Glomerular visceral epithelial cell (primary cell): ENCODE measurements around the gene NRL.

ENCODE experiments used
- DNase-seq: peaks from one replicate; pipeline ENCODE4 v3.0.0-alpha.2; 2016; ENCODE audit errors: extremely low spot score

The NRL gene

GRCh38 chr14:24065408-24065807, 49.3 kb downstream of the NRL start:
- DNase-seq = no peak

DNA sequence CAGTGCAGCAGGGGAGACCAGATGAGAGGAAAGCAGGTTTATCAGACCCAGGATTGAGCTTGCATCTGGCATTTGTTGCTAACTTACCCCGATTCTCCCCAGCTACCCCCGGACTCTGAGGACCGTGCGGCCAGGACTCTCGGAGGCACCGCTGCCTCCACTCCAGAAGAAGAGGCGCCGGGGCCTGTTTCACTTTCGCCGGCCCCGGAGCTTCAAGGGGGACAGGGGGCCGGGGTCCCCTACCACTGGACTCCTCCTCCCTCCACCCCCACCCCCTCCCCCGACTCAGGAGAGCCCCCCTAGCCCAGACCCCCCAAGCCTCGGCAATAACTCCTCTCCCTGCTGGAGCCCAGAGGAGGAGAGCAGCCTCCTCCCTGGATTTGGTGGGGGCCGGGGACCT, 49.9 kb downstream of the NRL start:
- no peak for DNase-seq

GRCh38 chr14:24064091-24064795, 50.5 kb downstream of the NRL start:
- DNase-seq = no peak

- DNase-seq = no peak
These were observed 51.4 kb downstream of the NRL start for GRCh38 chr14:24063263-24063836.

DNA sequence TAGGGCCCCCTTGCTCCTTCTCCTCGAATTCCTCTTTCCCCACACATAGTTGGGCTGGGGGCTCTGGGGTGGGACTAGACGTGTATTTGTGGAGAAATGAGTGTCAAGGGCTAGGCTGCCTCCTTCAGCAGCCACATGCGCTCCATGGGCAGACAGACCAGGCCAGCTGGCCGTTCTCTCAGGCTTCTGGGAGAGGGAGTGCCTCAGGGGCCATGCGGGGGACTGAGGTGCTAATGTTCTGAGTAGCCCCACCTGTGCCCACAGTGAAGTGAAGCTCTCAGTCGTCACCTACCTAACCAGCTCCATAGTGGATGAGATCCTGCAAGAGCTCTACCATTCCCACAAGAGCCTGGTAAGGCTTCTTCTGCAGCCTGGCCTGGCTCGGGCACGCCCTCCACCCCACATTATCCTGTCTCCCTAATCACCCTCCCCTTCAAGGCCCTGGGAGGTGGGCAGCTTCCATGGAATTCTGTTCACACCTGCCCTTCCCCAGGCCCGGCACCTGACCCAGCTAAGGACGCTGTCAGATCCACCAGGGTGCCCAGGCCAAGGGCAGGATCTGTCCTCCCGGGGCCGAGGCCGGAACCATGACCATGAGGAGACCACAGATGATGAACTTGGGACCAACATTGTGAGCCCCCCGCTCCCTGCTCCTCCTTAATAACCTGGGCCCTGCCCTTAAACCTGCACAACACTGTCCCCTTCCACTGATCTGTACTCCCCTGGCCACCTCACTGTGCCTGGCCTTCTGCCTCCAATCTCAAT, 52.4 kb downstream of the NRL start:
- DNase-seq = no peak

- no peak for DNase-seq
These were observed 53.5 kb downstream of the NRL start for GRCh38 chr14:24060984-24061913.

GRCh38 chr14:24060443-24060842, 54.3 kb downstream of the NRL start:
- DNase-seq = no peak

GRCh38 chr14:24059841-24060388, 54.8 kb downstream of the NRL start:
- no peak for DNase-seq

DNA sequence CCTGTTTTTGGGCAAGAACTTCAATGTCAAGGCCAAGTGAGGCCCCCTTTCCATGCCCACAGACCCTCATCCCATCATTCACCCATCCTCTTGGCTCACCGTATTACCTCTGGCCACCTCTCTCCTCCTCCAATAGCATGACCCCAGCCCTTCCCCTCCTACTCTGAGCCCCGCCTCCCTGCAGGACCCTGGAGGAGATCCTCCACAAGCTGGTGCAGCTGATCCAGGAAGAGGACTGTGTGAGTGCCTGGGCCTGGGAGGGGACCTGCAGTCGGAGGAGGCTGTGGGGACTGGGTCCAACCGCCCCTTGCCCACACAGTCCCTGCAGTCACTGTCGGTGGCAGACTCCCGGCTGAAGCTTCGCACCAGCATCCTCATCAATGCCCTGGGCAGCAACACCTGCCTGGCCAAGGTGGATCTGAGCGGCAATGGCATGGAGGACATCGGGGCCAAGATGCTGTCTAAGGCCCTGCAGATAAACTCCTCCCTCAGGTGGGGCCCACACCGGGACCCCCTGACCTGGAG, 55.7 kb downstream of the NRL start:
- no peak for DNase-seq

DNA sequence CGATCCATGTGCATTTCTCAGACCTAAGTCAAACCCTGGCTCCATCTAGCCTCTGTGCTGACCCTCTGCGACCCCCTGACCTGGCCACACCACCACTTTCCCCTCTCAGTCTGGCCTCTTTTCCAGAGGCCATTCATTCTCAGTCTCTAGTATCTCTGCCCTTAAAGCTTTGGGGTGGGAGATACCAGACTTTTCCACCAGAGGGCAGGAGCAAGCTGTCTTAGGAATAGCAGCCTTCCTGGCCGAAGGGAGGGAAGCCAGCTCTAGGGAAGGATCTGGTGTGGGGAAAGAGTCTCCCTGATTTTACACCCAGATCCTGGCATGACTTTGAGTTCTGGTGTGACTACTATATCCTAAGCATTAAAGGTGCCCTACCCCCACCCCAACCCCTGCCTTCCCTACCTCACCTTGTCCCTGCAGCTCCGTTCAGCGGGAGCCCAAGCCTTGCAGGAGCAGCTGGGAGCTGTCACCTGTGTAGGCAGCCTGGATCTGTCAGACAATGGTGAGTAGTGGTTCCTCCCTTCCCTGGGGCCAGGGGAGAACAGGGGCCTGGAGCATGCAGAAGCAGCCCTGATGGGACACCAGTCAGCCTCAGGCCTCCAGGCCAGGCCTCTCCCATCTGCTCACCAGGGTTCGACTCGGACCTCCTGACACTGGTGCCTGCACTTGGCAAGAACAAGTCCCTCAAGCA, 56.3 kb downstream of the NRL start:
- DNase-seq = peak; percentile 74

DNA sequence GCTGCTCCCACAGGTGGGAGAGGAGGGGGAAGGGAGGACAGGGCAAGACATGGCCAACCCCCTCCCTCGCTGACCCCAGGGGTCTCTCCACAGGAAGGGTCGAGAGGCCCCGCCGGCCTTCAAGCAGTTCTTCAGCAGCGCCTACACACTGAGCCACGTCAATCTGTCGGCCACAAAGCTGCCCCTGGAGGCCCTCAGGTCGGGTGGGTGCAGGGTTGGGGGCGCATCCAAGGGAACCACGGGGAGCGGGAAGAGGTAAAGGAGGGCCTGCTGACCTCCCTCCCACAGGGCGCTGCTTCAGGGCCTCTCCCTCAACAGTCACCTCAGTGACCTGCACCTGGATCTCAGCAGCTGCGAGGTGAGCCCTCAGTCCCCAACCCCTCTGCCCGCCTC, 56.9 kb downstream of the NRL start:
- no peak for DNase-seq

- DNase-seq = no peak
These were observed 57.5 kb downstream of the NRL start for GRCh38 chr14:24057271-24057670.

GRCh38 chr14:24056800-24057184, 58.0 kb downstream of the NRL start:
- no peak for DNase-seq

DNA sequence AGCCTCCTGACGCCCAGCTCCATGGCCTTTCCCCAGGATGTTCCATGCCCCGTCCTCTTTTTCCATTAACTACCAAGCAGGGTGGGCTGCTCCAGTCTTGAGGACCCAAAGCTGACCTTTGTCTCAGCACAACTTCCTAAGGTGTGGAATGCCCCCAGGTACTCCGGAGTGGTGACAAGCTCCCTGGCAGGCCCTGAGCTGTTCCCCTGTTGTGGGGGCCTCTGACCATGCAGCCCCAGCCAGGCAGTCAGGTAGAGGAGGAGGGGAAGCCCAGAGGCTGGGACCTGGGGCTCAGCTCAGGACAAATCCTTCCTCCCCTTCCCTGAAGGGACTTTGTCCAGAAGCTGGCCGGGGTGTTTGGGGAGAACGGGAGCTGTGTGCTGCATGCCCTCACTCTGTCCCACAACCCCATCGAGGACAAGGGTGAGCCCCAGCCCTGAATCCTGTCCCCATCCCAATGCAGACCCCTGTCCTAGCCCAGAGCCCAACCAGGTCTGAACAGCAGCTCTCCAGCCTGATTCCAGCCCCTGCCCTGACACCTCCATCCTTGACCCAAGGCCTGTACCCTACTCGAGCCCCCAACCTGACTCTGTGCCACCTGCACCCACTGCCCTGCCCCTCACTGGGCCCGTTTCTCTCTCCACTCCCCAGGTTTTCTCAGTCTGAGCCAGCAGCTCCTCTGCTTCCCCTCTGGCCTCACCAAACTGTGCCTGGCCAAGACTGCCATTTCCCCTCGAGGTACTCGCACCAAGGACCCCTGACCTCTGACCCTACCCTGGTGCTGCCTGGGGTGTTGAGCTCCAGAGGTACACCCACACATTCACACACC, 58.6 kb downstream of the NRL start:
- DNase-seq = no peak

GRCh38 chr14:24054646-24055045, 60.1 kb downstream of the NRL start:
- no peak for DNase-seq

DNA sequence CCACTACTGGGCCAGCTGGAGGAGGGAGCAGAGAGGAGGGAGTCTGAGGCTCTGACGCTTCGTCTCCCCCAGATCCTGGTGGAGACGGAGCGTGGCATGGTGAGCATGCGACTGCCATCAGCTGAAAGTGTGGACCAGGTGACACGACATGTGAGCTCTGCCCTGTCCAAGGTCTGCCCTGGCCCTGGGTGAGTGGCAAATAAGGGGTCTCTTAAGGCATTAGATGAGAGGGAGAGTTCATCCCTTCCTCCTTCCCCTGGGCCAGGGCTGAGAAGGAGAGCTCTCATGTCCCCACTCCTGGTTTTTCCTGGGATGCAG, 60.5 kb downstream of the NRL start:
- DNase-seq = no peak

GRCh38 chr14:24053548-24054323, 61.0 kb downstream of the NRL start:
- no peak for DNase-seq

DNA sequence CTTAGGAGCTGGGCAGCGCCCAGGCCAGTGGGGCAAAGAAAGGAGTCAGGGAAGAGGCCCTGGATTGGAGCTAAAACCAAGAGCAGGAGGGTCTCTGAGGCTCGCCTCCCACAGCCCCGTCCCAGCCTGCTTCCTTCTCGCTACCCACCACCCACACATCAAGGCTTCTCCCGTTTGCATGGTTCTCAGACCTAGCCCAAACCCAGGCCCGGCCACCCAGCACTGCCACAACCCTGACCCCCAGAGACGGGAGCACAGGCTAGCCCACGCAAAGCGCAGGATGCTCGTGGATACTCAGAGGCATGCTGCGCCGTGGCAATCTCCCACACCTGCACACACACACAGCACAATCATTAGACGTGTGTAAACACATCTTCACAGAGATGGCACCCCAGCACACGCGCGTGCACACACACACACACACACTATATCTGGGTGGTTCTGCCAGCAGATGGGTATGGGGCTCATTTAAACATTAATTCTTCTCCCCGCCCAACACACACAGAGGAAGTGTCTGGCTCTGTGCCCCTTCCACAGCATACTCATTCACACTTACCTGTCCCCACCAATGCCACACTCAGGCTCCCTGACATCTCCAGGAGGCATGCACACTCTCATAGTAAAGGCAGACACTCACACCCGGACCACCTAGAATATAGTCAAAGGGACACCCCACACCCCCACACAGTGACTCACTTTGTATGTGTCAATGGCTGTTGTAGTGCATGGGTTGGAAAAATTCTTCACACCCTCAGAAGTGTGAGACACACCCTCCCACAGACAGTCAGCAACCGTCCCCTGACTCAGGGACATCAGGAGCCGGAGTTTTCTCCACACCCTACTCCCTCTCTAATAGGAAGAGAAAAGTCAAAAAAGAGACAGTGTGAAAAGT, 61.8 kb downstream of the NRL start:
- DNase-seq = no peak
